Sigmoid colon (tissue), 7 donors: ENCODE data around the gene TSPAN18. TPM values are rescaled to one million over a fixed set of nuclear protein-coding genes. Genes with fewer than 3 reads are reported as not detected.
A peak's percentile ranks its signal among the peaks of the same experiment; 100 is the strongest.

ENCODE experiments used
- DNase-seq: peaks from one replicate; pipeline ENCODE4 v3.0.0-alpha.2; 2019
- H3K27ac ChIP-seq, 4 donors: fragments of 200-600 bp; sonication (generic); one replicate each; pipeline ENCODE4 v1.5.1; 2016 to 2019; ENCODE audit warnings: mild to moderate bottlenecking in 1 of 4
- H3K27me3 ChIP-seq, 3 donors: fragments of 200-600 bp; sonication (generic); one replicate each; pipeline ENCODE4 v1.5.1; 2019; ENCODE audit warnings: mild to moderate bottlenecking in 1 of 3
- H3K36me3 ChIP-seq, 4 donors: fragments of 200-600 bp; sonication (generic); one replicate each; pipeline ENCODE4 v1.5.1; 2016 to 2019
- H3K4me1 ChIP-seq, 4 donors: fragments of 200-600 bp; sonication (generic); one replicate each; pipeline ENCODE4 v1.5.1; 2017 to 2019
- H3K4me3 ChIP-seq, 4 donors: fragments of 200-600 bp; sonication (generic); one replicate each; pipeline ENCODE4 v1.5.1; 2017 to 2019; ENCODE audit warnings: mild to moderate bottlenecking in 2 of 4, moderate library complexity in 1 of 4
- H3K9me3 ChIP-seq, 4 donors: fragments of 200-600 bp in 3 of 4; sonication (generic) in 3 of 4; one replicate each; pipeline versions ENCODE4 v1.5.1 to v1.6.1; 2013 to 2019
- EP300 ChIP-seq, 4 donors: sonication (generic); formaldehyde crosslinking; IDR thresholded peaks; one replicate each; pipeline ENCODE4 v1.6.1; 2017; ENCODE audit warnings: antibody characterized with exemption in 4 of 4
- POLR2A ChIP-seq, 2 donors: fragments of 450-650 bp; IDR thresholded peaks; one replicate each; pipeline ENCODE4 v1.6.1; 2016; ENCODE audit warnings: antibody characterized with exemption in 2 of 2, mild to moderate bottlenecking in 2 of 2, moderate library complexity in 2 of 2
- POLR2AphosphoS5 ChIP-seq, 4 donors: sonication (generic); formaldehyde crosslinking; IDR thresholded peaks; one replicate each; pipeline ENCODE4 v1.6.1; 2017; ENCODE audit warnings: antibody characterized with exemption in 4 of 4
- WGBS, 2 donors: extraction: QIAGEN DNeasy Blood & Tissue Kit; methylation state at CpG; one replicate each; pipeline ENCODE4 v1.1.7; 2013; 5-methylcytosine and 5-hydroxymethylcytosine counted together
- intact Hi-C: fragments of 100-400 bp; cut with DNase I; formaldehyde crosslinking; loops from one replicate; pipeline ENCODE4 v1.15.1; 2023
- polyA plus RNA-seq, 3 donors: library from polyadenylated mRNA; stranded (reverse); fragments of 200-250 nt; gene quantifications; one replicate each; pipeline ENCODE4 v1.2.3, GENCODE V29; 2013
- total RNA-seq, 4 donors: library from RNA; depleted of rRNA; stranded (reverse); fragments of >200 nt; gene quantifications; one replicate each; pipeline ENCODE4 v1.1.0, GENCODE V29; 2016
- TF ChIP-seq, protein P1 (sequence below), 4 experiments: fragments of 450-650 bp in 3 of 4; fragments of 200-600 bp in 1 of 4; IDR thresholded peaks; one replicate each; pipeline ENCODE4 v1.5.1; 2016 to 2019; ENCODE audit warnings: antibody characterized with exemption in 4 of 4, mild to moderate bottlenecking in 3 of 4, moderate library complexity in 2 of 4
- donor health status: healthy with polysubstance abuse.
- donor health status: Bipolar disorder and iron deficiency.
- donor health status: healthy.

TSPAN18 gene
- total and polyA plus RNA-seq, 7 donors = 0.23 to 75.3 (median 13.8) TPM

DNA sequence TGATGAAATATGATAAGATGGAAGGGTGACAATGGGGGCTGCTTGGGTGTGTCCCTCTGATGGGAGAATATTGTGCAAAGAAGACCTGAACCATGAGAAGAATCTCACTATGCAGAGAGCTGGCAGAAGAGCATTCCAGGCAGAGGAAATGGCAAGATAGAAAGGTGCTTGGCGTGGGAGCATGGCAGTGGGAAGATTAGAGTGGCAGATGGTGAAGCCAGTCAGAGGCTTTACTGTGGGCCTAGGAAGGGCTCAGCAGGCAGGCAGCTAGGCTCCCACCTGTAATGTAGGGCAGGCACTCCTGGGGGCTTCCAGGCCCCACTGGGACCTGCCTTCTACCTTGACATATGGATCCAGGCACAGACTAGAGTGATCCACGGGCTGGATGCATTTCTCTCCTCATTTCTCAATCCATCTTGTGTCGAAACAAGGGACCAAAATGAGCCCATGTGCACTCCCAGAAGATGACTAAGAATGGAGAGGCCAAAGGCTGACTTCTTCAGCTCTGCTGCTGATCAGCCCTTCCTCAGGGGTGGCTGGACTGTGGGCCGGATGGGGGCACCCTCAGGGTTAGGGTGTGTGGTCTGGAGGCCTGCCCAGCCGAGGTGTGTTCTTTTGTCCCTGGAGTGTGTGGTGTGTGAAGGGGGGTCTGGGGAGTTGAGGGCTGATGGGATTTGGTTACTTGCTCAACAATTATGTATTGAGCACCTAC lies 88.3 kb downstream of the TSPAN18 start:
- peak overlapping the region in 1 of 4 donors; percentile 16 for H3K27ac ChIP-seq
- WGBS, 2 donors = 80 to 86% methylated on average over 5 of the region's 5 CpGs
- peaks cover 0 to 83% (median 66%) of the 10 kb centered on the region in 4 donors for H3K4me1 ChIP-seq

DNA sequence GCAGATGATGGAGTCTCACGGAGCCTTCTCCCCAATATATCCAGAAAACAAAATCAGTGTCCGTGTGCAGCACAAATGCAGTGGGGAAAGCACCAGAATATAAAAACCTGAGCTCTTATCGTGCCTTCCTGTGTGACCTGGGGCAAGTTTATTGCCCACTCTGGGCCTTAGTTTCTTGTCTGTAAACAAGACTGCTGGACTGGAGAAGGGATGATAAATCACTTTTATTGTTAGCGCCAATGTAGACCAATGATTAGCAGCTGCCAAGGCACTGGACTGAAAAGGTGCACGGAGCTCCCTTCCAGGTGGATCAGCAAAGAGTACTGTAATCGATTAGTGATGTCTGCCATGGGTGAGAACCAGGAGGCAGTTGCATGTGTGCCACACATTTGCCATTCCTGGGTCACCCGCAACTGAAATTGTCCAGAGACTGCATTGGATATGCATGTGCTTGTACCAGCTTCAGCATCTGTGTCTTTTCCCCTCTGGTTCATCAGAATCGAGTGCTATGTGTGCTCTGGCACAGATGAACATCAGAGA lies 89.2 kb downstream of the TSPAN18 start:
- peaks cover 0 to 77% (median 65%) of the 10 kb centered on the region in 4 donors for H3K4me1 ChIP-seq
- H3K9me3 ChIP-seq = no peaks in the 10 kb centered on the region
- no peaks in the 10 kb centered on the region for H3K27me3 ChIP-seq
- no peak overlapping the region for H3K4me3 ChIP-seq
- TF ChIP-seq POLR2AphosphoS5 (IDR thresholded peaks at IDR 0.05) (no peak), EP300 (IDR thresholded peaks at IDR 0.05) (no peak), POLR2A (IDR thresholded peaks at IDR 0.05) (no peak)
- TF ChIP-seq, protein P1, sequence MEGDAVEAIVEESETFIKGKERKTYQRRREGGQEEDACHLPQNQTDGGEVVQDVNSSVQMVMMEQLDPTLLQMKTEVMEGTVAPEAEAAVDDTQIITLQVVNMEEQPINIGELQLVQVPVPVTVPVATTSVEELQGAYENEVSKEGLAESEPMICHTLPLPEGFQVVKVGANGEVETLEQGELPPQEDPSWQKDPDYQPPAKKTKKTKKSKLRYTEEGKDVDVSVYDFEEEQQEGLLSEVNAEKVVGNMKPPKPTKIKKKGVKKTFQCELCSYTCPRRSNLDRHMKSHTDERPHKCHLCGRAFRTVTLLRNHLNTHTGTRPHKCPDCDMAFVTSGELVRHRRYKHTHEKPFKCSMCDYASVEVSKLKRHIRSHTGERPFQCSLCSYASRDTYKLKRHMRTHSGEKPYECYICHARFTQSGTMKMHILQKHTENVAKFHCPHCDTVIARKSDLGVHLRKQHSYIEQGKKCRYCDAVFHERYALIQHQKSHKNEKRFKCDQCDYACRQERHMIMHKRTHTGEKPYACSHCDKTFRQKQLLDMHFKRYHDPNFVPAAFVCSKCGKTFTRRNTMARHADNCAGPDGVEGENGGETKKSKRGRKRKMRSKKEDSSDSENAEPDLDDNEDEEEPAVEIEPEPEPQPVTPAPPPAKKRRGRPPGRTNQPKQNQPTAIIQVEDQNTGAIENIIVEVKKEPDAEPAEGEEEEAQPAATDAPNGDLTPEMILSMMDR (IDR thresholded peaks at IDR 0.05) = no peak
- 82 to 91% methylated on average over 8 of the region's 8 CpGs for WGBS, 2 donors
- intact Hi-C loops = no loop called here
- H3K27ac ChIP-seq = peak overlapping the region in 3 of 4 donors; percentile 10 to 68 (median 62)
- no peak for DNase-seq
- no peaks in the 10 kb centered on the region for H3K36me3 ChIP-seq

More for the DNA sequence above, 88.3 kb downstream of the TSPAN18 start:
- no peak for TF ChIP-seq POLR2A (IDR thresholded peaks at IDR 0.05)
- no peak for TF ChIP-seq POLR2AphosphoS5 (IDR thresholded peaks at IDR 0.05)
- TF ChIP-seq EP300 (IDR thresholded peaks at IDR 0.05) = no peak
- intact Hi-C loops = no loop called here
- Histone ChIP-seq H3K27me3 (no peaks in the 10 kb centered on the region), H3K4me3 (no peak overlapping the region), H3K9me3 (no peaks in the 10 kb centered on the region), H3K36me3 (no peaks in the 10 kb centered on the region)
- DNase-seq = no peak

DNA sequence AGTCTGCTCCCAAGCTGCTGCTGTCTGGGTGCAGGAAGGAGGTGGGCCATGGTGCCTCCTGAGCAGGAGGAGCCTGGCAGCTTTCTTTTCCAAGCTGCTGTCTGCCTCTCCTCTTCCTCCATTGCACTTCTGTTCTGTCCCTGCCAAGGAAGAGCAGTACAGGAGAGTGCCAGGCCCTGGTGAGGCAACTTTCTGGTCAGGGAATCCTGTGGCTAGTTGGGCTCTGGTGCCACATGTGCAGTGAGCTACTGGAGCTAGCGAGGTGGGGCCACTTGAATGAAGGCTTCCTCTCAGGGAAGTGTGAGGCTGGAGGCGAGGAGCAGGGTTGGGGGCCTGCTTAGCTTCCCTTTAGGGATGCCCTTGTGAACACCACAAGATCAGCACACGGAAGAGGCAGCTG lies 90.0 kb downstream of the TSPAN18 start:
- Histone ChIP-seq H3K36me3 (no peaks in the 10 kb centered on the region), H3K4me3 (no peak overlapping the region), H3K9me3 (no peaks in the 10 kb centered on the region), H3K27ac (peak overlapping the region in 3 of 4 donors; percentile 10 to 68 (median 62)), H3K4me1 (peaks cover 0 to 70% (median 57%) of the 10 kb centered on the region in 4 donors), H3K27me3 (no peaks in the 10 kb centered on the region)
- WGBS, 2 donors = 89 to 90% methylated on average over 3 of the region's 3 CpGs
- DNase-seq = no peak
- TF ChIP-seq, protein P1 (IDR thresholded peaks at IDR 0.05) = no peak
- TF ChIP-seq EP300 (IDR thresholded peaks at IDR 0.05) = no peak
- TF ChIP-seq POLR2A (IDR thresholded peaks at IDR 0.05) = no peak
- TF ChIP-seq POLR2AphosphoS5 (IDR thresholded peaks at IDR 0.05) = no peak
- intact Hi-C loops = no loop called here

DNA sequence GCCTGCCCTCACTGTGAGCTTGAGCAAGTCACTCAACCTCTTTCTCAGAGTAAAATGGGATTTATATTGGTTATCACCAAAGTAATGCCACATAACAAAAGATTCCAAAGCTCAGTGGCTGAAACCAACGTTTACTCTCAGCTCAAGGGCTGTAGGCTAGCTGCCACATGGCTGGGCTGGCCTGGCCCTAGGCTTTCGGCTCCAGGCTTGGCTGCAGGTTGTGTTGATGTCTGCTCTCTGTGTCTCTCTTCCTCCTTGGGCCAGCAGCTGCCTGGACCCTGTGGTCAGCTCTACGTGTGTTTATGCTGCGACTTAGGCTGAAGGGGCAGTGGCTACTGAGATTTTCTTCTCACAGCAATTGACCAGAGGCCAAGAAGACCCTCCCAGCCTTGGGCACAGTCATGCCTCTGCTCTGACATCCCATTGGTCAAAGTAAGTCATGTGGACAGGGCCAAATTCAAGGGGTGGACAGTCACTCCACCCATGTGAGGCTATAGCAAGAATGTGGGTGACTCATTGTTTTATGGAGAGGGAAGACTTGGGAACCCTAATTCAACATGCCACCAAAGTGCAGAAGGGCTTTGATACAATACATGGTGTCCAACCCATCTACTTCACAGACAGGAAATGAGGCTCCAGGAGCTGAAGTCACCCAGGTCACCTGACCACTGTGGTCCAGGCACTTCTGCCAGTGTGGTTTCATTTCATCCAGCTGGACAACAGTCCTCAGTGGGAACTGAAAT lies 90.6 kb downstream of the TSPAN18 start:
- WGBS, 2 donors = 73 to 76% methylated on average over 4 of the region's 4 CpGs
- H3K36me3 ChIP-seq = no peaks in the 10 kb centered on the region
- no peak overlapping the region for H3K4me3 ChIP-seq
- no peaks in the 10 kb centered on the region for H3K27me3 ChIP-seq
- H3K4me1 ChIP-seq = peaks cover 0 to 64% (median 52%) of the 10 kb centered on the region in 4 donors
- TF ChIP-seq EP300 (IDR thresholded peaks at IDR 0.05) (no peak), POLR2A (IDR thresholded peaks at IDR 0.05) (no peak), POLR2AphosphoS5 (IDR thresholded peaks at IDR 0.05) (no peak)
- TF ChIP-seq, protein P1 (IDR thresholded peaks at IDR 0.05) = no peak
- DNase-seq = no peak
- peak overlapping the region in 3 of 4 donors; percentile 10 to 68 (median 62) for H3K27ac ChIP-seq
- H3K9me3 ChIP-seq = no peaks in the 10 kb centered on the region
- intact Hi-C loops = no loop called here

DNA sequence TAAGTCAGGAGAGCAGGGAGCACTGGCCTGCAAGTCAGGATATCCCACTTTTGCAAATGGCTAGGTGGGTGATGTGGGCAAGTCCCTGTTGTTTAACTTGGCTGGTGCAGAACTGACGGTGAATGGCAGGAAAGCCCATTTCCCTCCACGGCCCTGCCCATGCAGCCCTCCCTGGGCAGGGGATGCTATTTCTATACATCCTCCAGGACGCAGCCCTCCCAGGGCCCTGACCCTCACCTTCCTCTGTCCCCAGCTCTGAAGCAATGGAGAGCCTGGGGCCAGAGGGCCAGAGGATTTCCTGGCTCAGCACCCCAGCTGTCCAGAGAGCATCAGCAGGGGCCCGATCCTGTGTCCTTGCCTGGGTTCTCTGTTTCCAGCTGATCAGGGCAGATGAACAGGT lies 91.3 kb downstream of the TSPAN18 start:
- Histone ChIP-seq H3K27me3 (no peaks in the 10 kb centered on the region), H3K36me3 (no peaks in the 10 kb centered on the region), H3K4me3 (no peak overlapping the region), H3K27ac (peak overlapping the region in 3 of 4 donors; percentile 13 to 68 (median 62)), H3K4me1 (peaks cover 0 to 64% (median 48%) of the 10 kb centered on the region in 4 donors), H3K9me3 (no peaks in the 10 kb centered on the region)
- no peak for DNase-seq
- intact Hi-C loops = no loop called here
- TF ChIP-seq POLR2AphosphoS5 (IDR thresholded peaks at IDR 0.05) (no peak), POLR2A (IDR thresholded peaks at IDR 0.05) (no peak), EP300 (IDR thresholded peaks at IDR 0.05) (no peak)
- TF ChIP-seq, protein P1 (IDR thresholded peaks at IDR 0.05) = no peak
- 85 to 91% methylated on average over 4 of the region's 4 CpGs for WGBS, 2 donors
